Upper lobe of left lung (tissue), 4 donors: ENCODE data around the gene FAM13A.

Experiments
- POLR2A ChIP-seq, 4 donors: fragments of 450-650 bp; IDR thresholded peaks; one replicate each; pipeline ENCODE4 v1.5.1; 2016 to 2017; ENCODE audit warnings: antibody characterized with exemption in 4 of 4, mild to moderate bottlenecking in 2 of 4
- TF ChIP-seq, protein P1 (sequence below), 6 experiments: fragments of 450-650 bp in 4 of 6; fragments of 200-600 bp in 2 of 6; sonication (generic) in 2 of 6; IDR thresholded peaks; one replicate each; pipeline ENCODE4 v1.5.1; 2016 to 2019; ENCODE audit warnings: antibody characterized with exemption in 6 of 6

- TF ChIP-seq, protein P1, sequence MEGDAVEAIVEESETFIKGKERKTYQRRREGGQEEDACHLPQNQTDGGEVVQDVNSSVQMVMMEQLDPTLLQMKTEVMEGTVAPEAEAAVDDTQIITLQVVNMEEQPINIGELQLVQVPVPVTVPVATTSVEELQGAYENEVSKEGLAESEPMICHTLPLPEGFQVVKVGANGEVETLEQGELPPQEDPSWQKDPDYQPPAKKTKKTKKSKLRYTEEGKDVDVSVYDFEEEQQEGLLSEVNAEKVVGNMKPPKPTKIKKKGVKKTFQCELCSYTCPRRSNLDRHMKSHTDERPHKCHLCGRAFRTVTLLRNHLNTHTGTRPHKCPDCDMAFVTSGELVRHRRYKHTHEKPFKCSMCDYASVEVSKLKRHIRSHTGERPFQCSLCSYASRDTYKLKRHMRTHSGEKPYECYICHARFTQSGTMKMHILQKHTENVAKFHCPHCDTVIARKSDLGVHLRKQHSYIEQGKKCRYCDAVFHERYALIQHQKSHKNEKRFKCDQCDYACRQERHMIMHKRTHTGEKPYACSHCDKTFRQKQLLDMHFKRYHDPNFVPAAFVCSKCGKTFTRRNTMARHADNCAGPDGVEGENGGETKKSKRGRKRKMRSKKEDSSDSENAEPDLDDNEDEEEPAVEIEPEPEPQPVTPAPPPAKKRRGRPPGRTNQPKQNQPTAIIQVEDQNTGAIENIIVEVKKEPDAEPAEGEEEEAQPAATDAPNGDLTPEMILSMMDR (IDR thresholded peaks at IDR 0.05), result no peak
- no peak for TF ChIP-seq POLR2A (IDR thresholded peaks at IDR 0.05)
These were observed 101.2 kb downstream of the FAM13A start for GRCh38 chr4:88955580-88956380.
